Epidermal melanocyte (primary cell): ENCODE measurements around the gene ASTN1.

ENCODE experiments used
- DNase-seq: peaks from one replicate; pipeline ENCODE4 v3.0.0; 2011; ENCODE audit warnings: low spot score; ENCODE audit not compliant: insufficient read length

ASTN1 gene

DNA sequence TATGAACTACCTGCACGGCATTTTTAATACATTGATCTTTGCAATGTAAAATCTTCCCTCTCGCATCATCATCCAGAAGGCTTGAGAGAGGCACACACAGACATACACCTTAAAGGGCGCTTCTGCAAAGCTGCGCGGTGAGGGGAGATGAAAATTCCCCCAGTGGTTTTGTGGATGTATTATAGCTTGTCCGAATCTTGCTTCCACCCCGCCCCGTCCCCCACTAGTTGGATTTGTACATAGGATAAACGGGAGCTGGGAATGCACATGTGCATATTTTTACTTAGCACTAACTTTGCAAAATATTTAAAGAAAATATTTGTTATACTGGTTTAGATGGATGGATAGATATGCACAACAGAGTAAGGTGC is 542 bp upstream of the ASTN1 start:
- no peak for DNase-seq

DNA sequence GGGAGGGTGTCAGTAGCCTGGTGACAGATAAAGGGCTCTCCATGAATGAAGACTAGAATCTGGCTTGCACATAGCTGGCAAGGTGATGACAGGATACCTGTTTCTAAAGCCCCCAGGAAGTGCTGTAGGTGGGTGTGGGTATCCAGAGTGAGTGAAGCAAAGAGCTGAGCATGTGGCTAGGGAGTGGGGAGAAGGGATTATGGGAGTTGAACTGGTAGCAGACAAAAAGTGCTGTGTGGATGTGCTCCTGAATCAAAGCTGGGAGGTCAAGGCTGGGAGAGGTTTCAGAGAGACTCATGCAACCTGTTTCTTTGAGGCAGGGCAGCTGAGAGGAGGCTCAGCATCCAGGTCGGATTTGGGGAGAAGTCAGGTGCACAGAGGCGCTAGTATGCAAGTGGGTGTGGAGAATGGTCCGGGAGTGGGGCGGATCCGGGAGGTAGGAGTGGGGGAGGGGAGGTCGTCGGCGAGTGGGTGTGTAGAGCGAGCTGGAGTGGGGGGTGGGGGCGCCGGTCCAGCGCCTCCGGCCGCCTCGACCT is 600 bp downstream of the ASTN1 start:
- no peak for DNase-seq

DNA sequence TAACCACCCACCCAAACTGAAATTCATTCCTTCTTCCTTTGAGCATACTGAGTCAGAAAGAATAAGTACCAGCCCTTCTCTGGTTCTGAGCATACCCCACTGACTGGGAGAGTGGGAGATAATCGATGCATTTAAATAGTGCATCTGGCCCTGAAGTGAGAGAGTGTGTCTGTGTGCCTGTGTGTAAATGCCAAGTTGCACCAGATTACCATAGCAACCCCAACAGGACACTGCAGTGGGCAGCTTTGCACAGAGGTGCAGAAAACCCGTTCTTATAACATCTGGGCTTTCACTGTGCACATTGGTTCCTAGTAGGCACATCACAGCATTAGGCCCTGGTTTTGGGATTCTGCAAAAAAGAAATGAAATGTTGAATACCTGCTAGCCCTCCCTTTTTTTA is 2.3 kb downstream of the ASTN1 start:
- no peak for DNase-seq

DNA sequence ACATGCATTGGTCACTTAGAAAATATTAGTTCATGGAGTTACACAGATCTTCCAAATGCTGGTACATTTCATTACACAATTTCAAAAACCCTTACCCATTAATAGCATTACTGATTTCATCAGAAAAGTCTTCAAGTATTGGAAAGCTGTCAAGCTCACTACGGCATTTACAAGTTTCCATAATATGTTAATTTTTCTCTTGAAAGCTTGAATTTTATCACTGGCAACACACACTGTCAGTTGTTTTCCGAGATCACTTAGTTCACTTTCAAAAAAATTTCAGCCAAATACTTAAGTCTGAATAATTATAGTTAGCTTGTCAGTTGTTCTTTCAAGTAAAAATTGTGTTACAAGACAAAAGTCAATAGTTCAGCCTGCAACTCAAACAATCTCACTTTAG is 18.0 kb downstream of the ASTN1 start:
- no peak for DNase-seq

DNA sequence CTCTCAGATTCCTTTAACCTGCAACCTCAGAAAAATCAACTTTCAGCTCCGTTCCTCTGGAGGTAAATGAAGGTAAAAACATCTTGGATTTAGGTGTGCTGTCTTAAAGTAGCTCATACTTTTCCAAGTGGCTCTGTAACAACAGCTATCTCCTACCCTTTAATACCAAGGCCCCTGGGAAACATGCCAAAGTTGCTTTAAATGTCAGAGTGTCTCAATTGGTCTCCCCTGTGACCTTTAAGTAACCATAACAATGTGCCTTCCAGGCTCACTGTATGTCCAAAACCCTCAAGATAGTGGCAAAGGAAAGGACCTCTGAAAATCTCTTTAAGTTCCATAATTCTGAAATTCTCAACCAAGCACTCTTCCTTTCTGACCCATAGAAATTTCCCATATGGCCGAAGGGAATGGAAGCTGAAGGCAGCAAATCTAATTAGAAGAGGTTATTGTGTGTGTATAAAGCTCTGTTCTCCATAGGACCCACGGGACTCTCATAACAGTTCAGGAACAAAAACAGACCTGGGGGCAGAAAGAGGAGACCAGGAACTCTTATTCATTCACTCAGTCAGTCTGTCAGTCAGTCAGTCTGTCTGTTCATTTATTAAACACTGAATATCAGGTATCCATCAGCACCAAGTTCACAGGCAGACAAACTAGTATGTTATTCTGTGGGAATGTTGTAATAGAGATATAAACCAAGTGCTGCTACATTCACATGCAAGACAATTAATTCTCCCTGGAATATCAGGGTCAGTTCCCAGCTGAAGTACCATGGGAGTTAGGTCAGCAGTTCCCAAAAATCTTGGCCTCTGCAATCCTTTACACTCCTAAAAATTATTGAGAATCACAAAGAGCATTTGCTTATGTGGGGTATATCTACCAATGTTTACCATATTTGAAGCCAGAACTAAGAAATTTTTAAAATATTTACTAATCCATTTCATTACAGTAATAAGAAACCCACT is 19.1 kb downstream of the ASTN1 start:
- DNase-seq: no peak

DNA sequence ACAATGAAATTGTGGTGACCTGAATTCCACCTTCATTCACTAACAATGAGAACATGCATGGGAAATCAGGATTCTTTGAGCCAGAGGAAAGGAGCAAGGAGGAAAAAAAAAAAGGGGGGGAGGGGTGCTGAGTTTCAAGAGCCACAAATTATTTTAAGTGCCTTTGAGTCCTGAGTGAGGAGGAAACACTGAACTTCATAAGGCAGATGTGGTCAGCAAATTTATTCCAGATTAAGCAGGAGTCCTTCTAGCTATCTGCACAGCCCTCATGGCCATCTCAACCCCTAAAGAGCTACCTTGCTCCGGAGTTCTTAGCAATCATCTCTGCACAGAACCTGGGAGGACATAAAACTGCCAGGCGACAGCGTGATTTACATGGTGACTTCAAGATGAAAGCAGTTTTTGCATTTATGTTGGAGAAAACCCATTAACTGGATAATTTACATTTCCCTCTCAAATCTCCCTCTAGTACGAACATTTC is 21.7 kb downstream of the ASTN1 start:
- no peak for DNase-seq

DNA sequence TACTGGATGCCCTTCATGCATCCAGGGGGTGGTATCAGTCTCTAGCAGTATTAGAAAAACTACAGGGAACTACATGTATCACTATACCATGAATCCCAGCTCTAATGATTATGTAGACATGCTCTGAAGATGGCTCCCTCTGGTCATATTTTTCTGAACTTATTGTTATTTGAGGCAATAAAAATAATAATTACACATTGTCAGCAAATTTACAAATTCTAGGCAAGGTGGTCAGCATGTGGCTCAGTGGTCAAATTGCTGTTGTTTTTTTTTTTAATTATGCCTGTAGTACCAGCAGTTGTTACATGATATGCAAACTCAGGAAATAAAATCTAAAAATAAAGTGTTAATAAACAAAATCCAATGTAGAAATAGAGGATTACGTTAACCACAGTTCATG is 22.5 kb downstream of the ASTN1 start:
- DNase-seq: no peak

DNA sequence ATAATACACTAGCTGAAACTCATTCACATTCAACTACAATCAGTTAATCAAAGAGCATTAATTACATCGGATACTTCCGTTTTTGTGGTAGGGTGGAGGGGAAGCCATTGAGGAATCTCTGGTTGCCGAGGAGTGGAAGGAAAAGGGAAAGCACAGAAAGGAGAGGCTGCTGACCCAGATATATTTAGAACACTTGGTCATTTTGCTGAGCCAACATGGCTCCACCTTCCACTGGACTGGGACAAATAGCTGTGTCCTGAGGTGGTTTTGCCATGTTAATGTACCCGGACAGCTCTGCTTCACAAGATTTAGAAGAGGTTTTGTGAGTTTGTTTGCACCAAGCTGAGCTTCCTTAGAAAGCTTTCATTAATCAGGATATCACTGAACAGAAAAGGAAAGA is 26.2 kb downstream of the ASTN1 start:
- no peak for DNase-seq

DNA sequence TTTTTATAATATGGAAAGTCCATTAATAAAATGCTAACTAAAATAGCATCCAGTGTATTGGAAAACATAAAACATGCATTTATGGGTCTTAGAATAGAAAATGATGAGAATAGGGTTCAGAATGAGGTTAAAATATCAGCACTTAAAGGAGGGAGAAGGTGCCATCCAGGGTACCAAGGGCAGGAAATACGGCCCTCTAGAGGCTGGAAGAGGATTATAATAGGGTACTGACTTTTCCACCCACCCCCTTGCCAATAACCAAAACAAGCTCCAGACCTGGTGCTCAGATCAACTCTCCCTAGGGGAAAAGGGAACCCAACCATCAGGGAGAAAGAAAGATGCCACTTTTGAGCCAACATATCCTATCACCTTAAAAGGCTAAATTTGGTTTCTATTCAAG is 26.7 kb downstream of the ASTN1 start:
- no peak for DNase-seq

DNA sequence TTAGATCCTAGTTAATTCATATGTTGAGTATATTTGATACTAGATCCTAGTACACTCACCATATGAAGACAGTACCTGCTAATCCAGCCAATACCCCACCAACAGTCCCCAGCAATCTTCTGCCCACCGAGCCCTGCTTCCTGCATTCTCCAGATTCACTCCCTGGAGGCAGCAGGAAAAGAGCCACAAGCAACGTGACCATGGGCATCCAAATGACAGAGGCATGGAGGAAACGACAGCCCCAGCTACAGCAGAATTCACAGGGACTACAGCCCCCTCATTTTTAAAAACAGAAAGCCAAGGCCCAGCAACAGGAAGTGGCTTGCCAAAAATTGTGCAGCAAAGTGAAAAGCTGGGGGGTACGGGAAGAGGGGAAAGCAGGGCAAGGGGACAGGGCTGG is 29.3 kb downstream of the ASTN1 start:
- DNase-seq: no peak

DNA sequence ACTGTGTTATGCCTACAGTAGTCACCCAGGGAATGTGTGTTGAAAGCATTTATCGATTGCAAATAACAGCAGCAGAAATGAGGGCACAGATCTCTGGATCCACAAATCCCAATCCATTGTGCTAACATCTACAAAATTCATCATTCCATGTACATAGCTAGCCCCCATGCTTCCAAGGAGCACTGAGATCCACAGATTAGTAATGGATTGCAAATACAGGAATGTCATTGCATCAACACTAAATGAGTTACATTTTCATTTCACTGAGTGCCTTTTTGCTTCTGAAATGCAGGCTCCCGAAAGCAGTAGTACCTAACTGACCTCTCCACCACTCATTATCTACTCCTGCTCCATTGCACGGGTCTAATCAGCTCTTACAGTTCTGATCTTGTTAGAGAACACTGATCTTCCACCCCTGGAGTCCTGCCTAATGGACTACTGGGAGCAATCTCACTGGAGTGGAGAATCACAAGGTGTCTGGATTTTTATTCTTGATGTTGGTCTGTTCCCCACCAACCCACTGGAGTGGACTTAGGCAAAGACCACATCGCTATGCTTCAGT is 30.5 kb downstream of the ASTN1 start:
- DNase-seq: no peak

DNA sequence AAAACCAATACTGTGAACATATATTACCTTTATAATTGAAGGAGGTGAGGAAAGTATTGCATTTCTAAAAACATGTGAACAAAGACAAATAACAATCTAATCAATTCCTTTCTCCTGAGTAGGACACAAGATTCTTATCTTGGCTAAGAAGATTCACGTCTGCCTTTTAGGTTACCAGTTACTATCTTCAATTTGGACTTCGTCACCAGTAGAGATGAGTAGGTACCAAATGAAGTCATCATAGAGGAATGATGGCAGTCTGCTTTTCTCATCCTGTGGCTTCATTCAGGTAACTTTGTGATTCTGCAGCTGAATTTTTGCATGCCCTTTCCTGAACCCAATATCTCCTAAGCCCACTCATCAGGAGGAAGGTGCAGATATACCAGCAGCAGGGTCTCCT is 32.4 kb downstream of the ASTN1 start:
- DNase-seq: no peak

DNA sequence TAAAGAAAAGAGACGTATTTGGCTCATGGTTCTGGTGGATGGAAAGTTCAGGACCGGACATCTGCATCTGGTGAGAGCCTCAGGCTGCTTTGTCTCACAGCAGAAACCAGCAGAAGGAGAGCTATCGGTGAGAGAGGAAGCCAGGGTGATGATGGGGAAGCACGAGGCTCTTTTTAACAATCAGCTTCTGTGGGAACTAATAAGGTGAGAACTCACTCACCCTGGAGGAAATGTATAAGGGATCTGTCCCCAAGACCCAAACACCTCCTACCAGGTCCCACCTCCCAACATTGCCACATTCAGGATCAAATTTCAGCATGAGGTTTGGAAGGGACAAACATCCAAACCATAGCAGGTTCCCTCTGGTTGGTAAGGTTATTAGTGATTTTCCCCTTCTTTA is 32.8 kb downstream of the ASTN1 start:
- DNase-seq: no peak

DNA sequence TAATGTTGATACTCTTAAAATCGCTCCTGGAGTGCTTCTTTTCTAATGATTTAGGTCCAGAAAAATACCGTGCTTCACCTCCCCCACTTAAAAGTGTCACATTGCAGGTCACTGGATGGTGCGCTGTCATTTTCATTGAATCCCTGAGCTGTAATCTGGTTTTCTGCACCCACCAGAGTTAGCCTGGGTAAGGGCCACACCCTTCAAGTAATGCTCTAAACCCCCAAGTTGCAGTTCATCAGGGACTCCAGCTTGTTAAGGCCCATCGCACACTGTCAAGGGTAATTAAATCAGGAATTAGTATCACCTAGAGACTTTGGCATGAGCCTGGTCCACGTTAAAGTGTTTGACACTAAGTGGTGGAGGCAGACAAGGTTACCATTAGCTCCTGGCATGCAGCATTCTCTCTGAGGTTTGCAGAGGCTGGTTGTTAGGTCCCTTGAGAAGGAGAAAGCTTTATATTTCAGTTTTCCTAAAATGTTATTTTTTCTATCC is 34.0 kb downstream of the ASTN1 start:
- no peak for DNase-seq

DNA sequence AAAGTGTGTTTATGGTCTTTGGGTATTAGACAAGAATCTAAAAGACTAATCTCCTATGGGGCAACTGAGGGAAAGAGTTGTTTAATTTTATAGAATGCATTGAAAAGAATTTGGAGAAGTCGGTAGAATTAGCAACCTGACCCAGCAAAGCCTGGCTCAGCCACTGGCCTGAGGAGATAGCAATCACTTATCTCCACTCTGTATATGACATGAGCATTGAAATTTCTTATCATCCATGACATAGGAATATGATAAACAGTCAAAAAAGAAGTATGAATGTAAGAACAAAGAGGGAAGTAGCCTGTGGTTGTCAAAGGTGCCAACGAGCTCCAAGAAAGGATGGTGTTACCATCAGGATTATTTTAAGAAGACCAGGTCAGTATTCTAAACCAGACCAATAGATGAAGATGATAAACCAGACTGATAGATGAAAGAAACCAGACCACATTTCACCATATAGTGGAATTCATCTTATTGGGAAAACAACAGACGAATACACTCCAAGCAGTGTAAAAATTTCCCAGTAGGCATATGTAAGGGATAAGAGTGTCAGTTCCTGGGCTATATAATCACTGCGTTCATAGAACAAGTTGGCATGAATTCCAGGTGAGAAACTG is 35.7 kb downstream of the ASTN1 start:
- no peak for DNase-seq

DNA sequence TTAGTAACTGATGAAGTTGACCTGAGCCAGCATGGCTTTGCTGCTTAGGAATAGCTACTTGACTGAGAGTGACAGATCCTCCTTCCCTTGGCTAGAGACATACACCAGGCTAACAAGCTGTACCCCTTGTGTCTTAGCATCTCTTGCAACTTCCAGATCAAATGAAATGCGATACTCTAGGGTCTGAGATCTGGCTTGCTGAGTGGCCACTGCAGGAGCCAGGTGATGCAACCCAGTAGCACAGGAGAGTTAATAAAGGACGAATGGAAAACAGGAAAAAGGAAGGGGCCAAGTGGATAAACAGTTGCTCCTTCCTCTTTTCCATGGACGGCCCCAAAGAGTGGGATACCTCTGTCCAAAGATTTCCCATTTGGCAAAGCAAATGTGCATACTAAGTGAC is 38.2 kb downstream of the ASTN1 start:
- no peak for DNase-seq

DNA sequence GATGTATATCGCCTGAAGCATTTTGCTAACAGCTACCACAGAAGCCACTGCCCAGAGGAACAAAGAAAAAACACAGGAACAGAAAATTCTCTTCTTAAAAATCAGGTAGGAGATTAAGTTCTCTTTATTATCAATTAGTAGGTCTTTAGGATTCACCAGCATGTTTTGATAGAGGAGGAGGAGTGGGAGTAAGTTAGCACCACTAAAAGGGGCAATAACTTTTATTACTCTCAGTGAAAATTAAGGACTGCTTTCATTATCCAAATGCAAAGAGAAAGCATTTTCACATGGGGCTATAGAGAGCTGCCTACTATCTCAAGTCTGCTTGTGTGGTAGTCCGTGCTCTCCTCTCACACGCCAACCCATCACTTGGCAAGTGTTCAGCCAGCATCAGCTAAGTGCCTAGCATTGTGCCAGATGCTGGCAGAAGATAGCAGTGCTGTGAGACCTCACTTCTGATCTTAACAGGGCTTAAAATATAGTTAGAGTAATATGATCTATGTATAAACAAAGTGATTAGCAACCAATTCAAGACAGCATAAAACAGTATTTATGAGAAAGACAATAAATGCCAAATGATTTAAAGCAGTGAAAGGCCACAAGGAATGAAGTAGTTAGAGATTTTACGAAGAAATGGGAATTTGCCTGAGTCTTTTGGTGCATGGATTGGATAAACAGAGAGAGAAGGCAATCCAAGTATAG is 39.8 kb downstream of the ASTN1 start:
- no peak for DNase-seq

DNA sequence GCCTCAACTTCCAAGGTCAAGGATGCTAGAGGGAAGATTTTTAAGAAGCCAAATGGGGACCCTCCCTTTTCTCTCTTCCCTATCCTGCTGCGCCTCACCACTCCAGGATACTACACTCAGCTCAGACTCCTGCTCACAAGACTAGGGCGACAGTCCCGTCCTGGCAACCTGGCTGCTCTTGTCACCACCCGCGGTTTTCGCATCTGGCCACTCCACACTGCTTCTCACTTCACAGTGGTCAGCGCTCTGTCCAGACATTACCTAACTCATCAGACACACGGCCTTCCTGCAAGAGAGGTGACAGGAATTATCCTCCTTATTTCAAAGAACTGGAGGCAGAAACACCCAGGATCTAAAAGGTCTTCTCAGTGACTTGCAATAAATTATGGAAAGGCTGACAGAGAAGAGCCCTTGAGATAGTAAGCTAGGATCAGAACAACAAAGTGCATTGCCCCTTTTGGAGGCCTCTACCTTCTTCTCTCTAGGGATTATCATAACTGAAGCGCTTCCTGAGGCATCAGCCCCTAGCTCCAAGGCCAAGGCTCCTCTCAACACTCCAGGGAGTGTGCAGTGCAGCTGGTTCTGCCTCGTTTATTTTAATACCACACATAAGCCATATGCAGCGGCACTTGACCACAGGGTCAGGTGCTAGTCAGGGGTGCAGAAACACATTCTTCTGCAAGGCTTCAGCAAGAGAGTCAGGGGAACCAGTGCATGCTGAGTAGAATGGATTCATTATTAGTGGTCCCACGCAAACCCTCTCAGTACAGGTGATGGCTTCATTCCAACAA is 41.9 kb downstream of the ASTN1 start:
- no peak for DNase-seq

DNA sequence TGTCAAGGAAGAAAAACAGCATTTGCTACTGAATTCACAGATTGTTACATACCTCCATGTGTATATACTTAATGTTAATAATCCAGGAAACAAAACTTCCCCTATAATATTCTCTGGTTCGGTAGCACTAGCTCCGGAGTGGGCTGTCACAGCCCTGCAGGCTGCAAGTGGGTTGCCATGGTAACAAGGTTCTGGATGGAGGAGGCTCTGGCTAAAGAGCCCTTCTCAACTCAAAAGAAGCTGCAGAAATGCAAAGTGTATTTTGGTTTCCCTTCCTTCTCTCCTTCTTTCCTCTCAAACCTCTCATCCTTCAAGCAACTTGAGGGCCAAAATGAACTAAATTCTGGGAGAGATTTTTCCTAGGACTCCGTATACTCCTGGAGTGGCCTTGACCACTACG is 45.2 kb downstream of the ASTN1 start:
- DNase-seq: no peak

DNA sequence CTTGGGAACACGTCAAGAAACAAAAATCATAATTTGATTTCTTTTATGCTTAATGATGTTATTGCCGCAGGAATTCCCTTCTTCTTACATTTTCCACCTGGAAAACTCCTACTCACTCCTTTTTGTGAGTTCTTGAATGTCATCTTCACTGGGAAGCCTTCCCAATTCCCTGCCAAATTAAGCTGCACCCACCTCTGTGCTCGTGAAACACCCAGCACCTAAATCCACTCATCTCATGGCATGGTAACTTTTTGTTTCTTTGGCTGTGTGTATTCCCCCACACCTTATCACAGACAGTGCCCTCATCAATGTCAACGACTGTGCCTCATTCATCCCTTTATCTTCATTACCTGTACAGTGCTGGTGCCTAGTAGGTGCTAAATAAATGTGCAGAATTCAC is 45.6 kb downstream of the ASTN1 start:
- DNase-seq: no peak

DNA sequence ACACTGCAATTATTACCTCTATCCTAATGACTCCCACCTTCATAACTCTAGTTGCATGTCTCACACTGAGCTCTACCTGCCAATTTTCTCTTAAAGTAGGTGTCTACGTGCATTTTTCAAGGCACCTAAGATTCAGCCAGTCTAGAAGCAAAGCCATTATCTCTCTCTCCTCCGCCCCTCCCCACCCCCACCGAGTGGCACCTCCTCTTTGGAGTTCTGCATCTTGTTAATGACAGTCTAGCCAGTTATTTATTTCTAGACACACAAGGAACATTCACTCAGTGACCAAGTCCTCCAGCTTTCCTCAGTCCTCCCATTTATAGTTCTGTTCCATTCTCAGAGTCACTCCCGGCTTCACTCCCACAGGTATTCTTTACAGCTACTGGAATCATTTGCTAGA is 47.6 kb downstream of the ASTN1 start:
- DNase-seq: no peak
